HUES64 (cell line): ENCODE data around the gene RNF130.
"Not testable (repeated sequence)": the region's sequence is repeated elsewhere in the genome, so short reads cannot be mapped to it uniquely, and the experiment has no call there.

Experiments used
- H3K27ac ChIP-seq: 2 replicates; pipeline ENCODE4 v1.7.0; 2013; ENCODE audit warnings: low read depth, low read length, inconsistent platforms
- H3K27me3 ChIP-seq: 2 replicates; pipeline ENCODE4 v1.6.1; 2013; ENCODE audit warnings: mild to moderate bottlenecking, low read length; ENCODE audit not compliant: insufficient read depth
- H3K36me3 ChIP-seq: 2 replicates; pipeline ENCODE4 v1.6.1; 2013; ENCODE audit warnings: mild to moderate bottlenecking, low read length; ENCODE audit not compliant: insufficient read depth
- H3K4me1 ChIP-seq: 2 replicates; pipeline ENCODE4 v1.6.1; 2013; ENCODE audit warnings: mild to moderate bottlenecking, low read length, moderate library complexity; ENCODE audit not compliant: insufficient read depth
- H3K4me3 ChIP-seq: 2 replicates; pipeline ENCODE4 v1.5.1; 2013; ENCODE audit warnings: mild to moderate bottlenecking, low read length, moderate library complexity
- H3K9ac ChIP-seq: 2 replicates; pipeline ENCODE4 v1.6.1; 2013; ENCODE audit warnings: mild to moderate bottlenecking, low read depth, low read length
- H3K9me3 ChIP-seq: 2 replicates; pipeline ENCODE4 v1.6.1; 2013; ENCODE audit warnings: low read depth, low read length; ENCODE audit not compliant: insufficient read depth
- WGBS: fragments of 150-250, 120-280 bp; methylation state at CpG from one replicate; pipeline ENCODE4 v1.1.7; 2013; ENCODE audit warnings: missing lambda C conversion rate; 5-methylcytosine and 5-hydroxymethylcytosine counted together

The RNF130 gene

DNA sequence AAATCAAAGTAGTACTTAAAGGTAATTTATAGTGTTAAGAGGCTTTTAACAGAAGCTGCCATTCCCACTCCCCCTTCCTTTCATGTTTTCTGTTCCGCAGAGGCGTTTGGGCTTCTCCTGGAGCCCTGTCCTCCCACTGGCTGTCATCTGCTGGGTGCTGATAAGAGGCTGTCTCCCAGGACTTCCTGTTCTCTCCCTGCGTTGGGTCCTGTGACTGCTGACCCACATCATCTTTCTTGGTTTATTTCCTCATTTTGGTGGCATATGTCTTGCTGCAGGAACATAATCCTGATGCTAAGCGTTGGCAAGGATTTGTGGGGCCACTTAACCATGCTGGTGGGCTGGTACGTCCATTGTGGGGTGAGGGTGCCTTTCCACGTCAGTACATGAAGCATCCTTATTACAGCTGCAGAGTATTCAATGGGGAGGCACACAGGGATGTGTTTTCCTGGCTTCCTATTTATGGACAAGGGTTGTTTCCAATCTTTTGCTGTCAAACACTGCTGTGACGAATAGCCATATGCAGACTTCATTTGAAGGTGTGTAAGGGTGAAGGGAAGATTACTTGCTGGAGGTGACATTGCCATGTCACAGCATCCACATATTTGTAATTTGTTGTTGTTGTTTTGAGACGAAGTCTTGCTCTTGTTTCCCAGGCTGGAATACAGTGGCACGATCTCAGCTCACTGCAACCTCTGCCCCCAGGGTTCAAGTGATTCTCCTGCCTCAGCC, 22.3 kb upstream of the RNF130 start:
- Histone ChIP-seq H3K9ac (no peak overlapping the region), H3K27me3 (no peaks in the 10 kb centered on the region), H3K36me3 (no peaks in the 10 kb centered on the region), H3K4me3 (no peak overlapping the region), H3K27ac (no peak overlapping the region), H3K9me3 (no peaks in the 10 kb centered on the region), H3K4me1 (peaks cover 1% of the 10 kb centered on the region; the same call in 1 of the 2 replicates)
- WGBS: 93% methylated on average over 9 of the region's 9 CpGs

GRCh38 chr5:180093241-180093640, 21.7 kb upstream of the RNF130 start:
- no peak overlapping the region for H3K27ac ChIP-seq
- H3K9me3 ChIP-seq: no peaks in the 10 kb centered on the region
- peaks cover 4% of the 10 kb centered on the region; the same call in 1 of the 2 replicates for H3K4me1 ChIP-seq
- no peaks in the 10 kb centered on the region for H3K36me3 ChIP-seq
- WGBS: 94% methylated on average over 6 of the region's 6 CpGs
- no peaks in the 10 kb centered on the region for H3K27me3 ChIP-seq
- no peak overlapping the region for H3K9ac ChIP-seq
- H3K4me3 ChIP-seq: no peak overlapping the region

DNA sequence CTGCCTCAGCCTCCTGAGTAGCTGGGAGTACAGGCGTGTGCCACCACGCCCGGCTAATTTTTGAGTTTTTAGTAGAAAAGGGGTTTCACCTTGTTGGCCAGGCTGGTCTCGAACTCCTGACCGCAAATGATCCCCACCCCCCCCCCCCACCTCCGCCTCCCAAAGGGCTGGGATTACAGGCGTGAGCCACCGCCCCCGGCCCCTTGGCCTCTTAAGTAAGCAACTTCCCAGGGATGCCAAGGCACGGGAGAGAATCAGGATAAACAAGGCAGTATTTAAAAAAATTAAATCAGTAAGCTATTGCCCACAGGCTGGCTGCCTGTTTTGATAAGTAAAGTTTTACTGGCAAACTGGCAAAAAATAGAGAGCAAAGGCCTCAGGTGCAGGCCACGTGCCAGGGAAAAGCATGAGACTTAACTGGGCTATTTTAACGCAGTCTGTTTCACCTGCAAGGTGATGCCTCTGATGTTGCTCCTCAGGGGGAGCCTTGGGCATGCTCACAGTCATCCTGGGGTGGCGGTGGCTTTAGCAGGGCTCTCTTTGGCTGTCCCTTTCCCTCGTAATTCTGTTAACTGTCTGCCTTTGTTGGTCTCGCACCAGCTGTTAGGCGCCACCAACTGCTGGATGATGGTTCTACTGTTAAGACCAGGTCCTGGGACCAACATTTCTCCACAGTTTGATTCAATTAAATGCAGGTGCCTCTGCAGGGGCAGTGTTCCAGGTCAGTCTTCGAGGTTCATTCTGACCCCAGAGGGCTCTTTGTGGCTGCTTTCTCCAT, 19.4 kb upstream of the RNF130 start:
- Histone ChIP-seq H3K4me3 (peak overlapping the region; percentile 64), H3K27ac (peak overlapping the region; percentile 42; the same call in 1 of the 2 replicates), H3K9ac (no peak overlapping the region), H3K36me3 (no peaks in the 10 kb centered on the region), H3K4me1 (peaks cover 9% of the 10 kb centered on the region), H3K9me3 (no peaks in the 10 kb centered on the region), H3K27me3 (no peaks in the 10 kb centered on the region)
- 24% methylated on average over 11 of the region's 17 CpGs for WGBS

GRCh38 chr5:180090098-180090768, 18.7 kb upstream of the RNF130 start:
- Histone ChIP-seq H3K36me3 (no peaks in the 10 kb centered on the region), H3K27ac (peak overlapping the region; percentile 99), H3K9me3 (no peaks in the 10 kb centered on the region), H3K9ac (peak overlapping the region; percentile 86), H3K4me1 (peaks cover 17% of the 10 kb centered on the region), H3K27me3 (no peaks in the 10 kb centered on the region), H3K4me3 (peak overlapping the region; percentile 64)
- 2% methylated on average over 58 of the region's 58 CpGs for WGBS

- H3K4me3 ChIP-seq: peak overlapping the region; percentile 64
- H3K9ac ChIP-seq: peak overlapping the region; percentile 86
- not testable (repeated sequence) for H3K9me3 ChIP-seq, H3K36me3 ChIP-seq, H3K27me3 ChIP-seq
- WGBS: 66% methylated on average over 15 of the region's 18 CpGs
- peak overlapping the region; percentile 99 for H3K27ac ChIP-seq
- H3K4me1 ChIP-seq: peaks cover 23% of the 10 kb centered on the region
These were observed 18.1 kb upstream of the RNF130 start for GRCh38 chr5:180089628-180090027.

- Histone ChIP-seq H3K36me3 (no peaks in the 10 kb centered on the region), H3K4me1 (peaks cover 33% of the 10 kb centered on the region), H3K9ac (no peak overlapping the region), H3K9me3 (no peaks in the 10 kb centered on the region), H3K27me3 (no peaks in the 10 kb centered on the region), H3K4me3 (no peak overlapping the region), H3K27ac (no peak overlapping the region)
- 94% methylated on average over 7 of the region's 8 CpGs for WGBS
These were observed 17.0 kb upstream of the RNF130 start for GRCh38 chr5:180088561-180088960.

GRCh38 chr5:180086816-180087399, 15.3 kb upstream of the RNF130 start:
- Histone ChIP-seq H3K9ac (no peak overlapping the region), H3K36me3 (no peaks in the 10 kb centered on the region), H3K4me1 (peaks cover 47% of the 10 kb centered on the region), H3K27ac (peak overlapping the region; percentile 52; the same call in 1 of the 2 replicates), H3K4me3 (no peak overlapping the region), H3K27me3 (no peaks in the 10 kb centered on the region), H3K9me3 (no peaks in the 10 kb centered on the region)
- WGBS: 91% methylated on average over 11 of the region's 11 CpGs

DNA sequence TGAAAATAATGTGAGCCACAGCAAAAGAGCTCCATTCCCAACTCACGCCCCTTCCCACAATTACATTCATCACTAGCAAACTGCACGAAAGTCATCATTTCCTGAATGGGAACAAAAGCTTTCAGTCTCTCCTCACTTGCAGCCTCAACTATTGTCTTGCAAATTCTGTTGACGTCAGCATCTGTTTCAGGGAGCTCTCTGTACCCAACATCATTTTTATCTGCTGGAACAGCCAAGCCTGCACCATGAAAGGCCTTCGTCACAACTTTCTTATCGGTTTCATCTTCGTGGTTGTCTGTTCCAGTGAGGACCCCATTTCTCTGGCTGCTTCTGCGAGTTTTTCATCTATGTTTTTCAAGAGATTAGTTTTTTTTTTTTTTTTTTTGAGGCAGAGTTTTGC, 14.3 kb upstream of the RNF130 start:
- Histone ChIP-seq H3K9me3 (no peaks in the 10 kb centered on the region), H3K9ac (peak overlapping the region; percentile 47; the same call in 1 of the 2 replicates), H3K27me3 (no peaks in the 10 kb centered on the region), H3K27ac (peak overlapping the region; percentile 98; the same call in 1 of the 2 replicates), H3K4me1 (peaks cover 49% of the 10 kb centered on the region), H3K4me3 (no peak overlapping the region), H3K36me3 (no peaks in the 10 kb centered on the region)
- 27% methylated on average over 7 of the region's 7 CpGs for WGBS

GRCh38 chr5:180084638-180085561, 13.3 kb upstream of the RNF130 start:
- WGBS: 72% methylated on average over 13 of the region's 13 CpGs
- Histone ChIP-seq H3K27ac (peak overlapping the region; percentile 98), H3K9me3 (no peaks in the 10 kb centered on the region), H3K9ac (no peak overlapping the region; the same call in 1 of the 2 replicates), H3K36me3 (no peaks in the 10 kb centered on the region), H3K27me3 (no peaks in the 10 kb centered on the region), H3K4me1 (peaks cover 49% of the 10 kb centered on the region), H3K4me3 (no peak overlapping the region)

- Histone ChIP-seq H3K36me3 (no peaks in the 10 kb centered on the region), H3K4me3 (no peak overlapping the region), H3K9me3 (no peaks in the 10 kb centered on the region), H3K27me3 (no peaks in the 10 kb centered on the region), H3K4me1 (peaks cover 46% of the 10 kb centered on the region), H3K9ac (peak overlapping the region; percentile 70), H3K27ac (peak overlapping the region; percentile 98)
- 40% methylated on average over 10 of the region's 10 CpGs for WGBS
These were observed 12.0 kb upstream of the RNF130 start for GRCh38 chr5:180083529-180084060.
